Activated T-cell treated with anti-CD3 and anti-CD28 coated beads, Interleukin-2, amount 50 U/mL, for 4 hours (primary cell): Measurements from ENCODE around the gene COG5. TPM values are rescaled to one million over a fixed set of nuclear protein-coding genes. Genes with fewer than 3 reads are reported as not detected.

Experiments used
- ATAC-seq, 2 donors: fragments of 200-7000 bp; cut with Tn5 transposase; one replicate each; pipeline ENCODE4 v1.10.0; 2021
- DNase-seq: peaks from one replicate; pipeline ENCODE4 v3.0.0-alpha.2; 2020
- H3K27me3 Mint-ChIP-seq: one replicate; pipeline ENCODE4 v1.8.0; 2021; ENCODE audit warnings: low read depth, mixed read lengths
- H3K36me3 Mint-ChIP-seq: one replicate; pipeline ENCODE4 v1.8.0; 2022; ENCODE audit warnings: mixed read lengths; ENCODE audit not compliant: insufficient read depth
- H3K4me1 Mint-ChIP-seq: one replicate; pipeline ENCODE4 v1.8.0; 2021; ENCODE audit warnings: low read depth, mixed read lengths
- H3K4me3 Mint-ChIP-seq: one replicate; pipeline ENCODE4 v1.8.0; 2021; ENCODE audit warnings: mild to moderate bottlenecking, moderate library complexity, mixed read lengths
- H3K9me3 Mint-ChIP-seq: one replicate; pipeline ENCODE4 v1.8.0; 2021; ENCODE audit warnings: mixed read lengths
- total RNA-seq, 3 donors: library from RNA; stranded (reverse); gene quantifications; one replicate each; pipeline ENCODE4 v1.2.1, GENCODE V29; 2021

Gene COG5
- total RNA-seq, 3 donors from 2014 or later: 30.3 to 40.9 (median 40.0) TPM

DNA sequence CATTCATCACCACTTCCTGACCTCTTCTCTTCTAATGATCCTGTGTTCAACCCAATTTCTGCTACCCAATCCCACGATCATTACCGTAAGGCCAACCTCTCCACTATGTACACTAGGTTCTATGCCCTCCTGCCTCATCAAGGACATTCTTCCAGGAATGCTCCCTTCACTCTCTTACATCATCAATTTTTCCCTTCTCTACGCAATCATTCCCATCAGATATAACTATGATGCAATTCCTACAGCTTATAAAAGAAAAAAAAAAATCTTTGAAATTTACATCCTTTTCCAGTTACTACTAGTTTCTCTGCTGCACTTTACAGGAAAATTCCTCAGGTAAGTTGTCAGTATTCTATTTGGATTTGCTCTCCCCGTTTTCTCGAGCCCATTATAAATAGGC lies 124.7 kb downstream of the COG5 start:
- Mint-ChIP-seq H3K36me3 (peaks cover 26% of the 10 kb centered on the region), H3K9me3 (peaks cover 3% of the 10 kb centered on the region), H3K4me1 (no peaks in the 10 kb centered on the region), H3K27me3 (no peaks in the 10 kb centered on the region), H3K4me3 (no peak overlapping the region)
- ATAC-seq (no peak), DNase-seq (no peak)

DNA sequence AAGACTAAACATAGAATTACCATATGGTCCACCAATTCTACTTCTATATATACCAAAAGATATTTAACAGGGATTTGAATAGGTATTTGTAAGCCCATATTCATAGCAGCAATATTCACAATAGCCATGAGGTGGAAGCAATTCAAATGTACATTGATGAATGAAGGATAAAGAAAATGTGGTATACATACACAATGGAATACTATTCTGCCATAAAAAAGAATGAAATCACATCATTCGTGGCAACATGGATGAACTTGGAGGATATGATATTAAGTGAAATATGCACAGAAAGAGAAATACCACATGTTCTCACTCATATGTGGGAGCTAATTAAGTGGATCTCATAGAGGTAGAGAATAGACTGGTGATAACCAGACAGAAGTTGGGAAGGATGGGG lies 128.0 kb downstream of the COG5 start:
- Mint-ChIP-seq H3K4me1 (no peaks in the 10 kb centered on the region), H3K36me3 (peaks cover 27% of the 10 kb centered on the region), H3K9me3 (peaks cover 3% of the 10 kb centered on the region), H3K4me3 (no peak overlapping the region), H3K27me3 (no peaks in the 10 kb centered on the region)
- DNase-seq: no peak
- no peak for ATAC-seq

DNA sequence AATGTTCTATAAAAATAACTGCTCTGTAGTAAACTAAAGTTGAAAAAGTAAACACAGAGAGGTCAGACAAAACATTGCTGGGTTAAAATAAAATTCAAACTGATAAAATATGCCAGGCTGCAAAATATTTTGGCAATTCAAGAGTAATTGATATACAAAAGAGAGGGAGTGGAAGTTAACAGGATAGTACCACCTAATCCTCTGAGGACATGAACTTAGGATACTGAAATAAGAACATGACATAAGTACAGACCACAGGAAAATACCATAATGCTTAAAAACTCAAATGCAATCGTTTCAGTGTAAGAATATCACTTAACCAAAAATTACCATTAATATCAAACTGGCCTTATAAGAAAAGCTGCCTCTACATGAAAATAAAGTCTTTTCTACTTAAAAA lies 131.5 kb downstream of the COG5 start:
- H3K27me3 Mint-ChIP-seq: no peaks in the 10 kb centered on the region
- H3K4me3 Mint-ChIP-seq: no peak overlapping the region
- ATAC-seq: no peak
- no peak for DNase-seq
- H3K36me3 Mint-ChIP-seq: peaks cover 36% of the 10 kb centered on the region
- H3K9me3 Mint-ChIP-seq: peaks cover 3% of the 10 kb centered on the region
- H3K4me1 Mint-ChIP-seq: no peaks in the 10 kb centered on the region

DNA sequence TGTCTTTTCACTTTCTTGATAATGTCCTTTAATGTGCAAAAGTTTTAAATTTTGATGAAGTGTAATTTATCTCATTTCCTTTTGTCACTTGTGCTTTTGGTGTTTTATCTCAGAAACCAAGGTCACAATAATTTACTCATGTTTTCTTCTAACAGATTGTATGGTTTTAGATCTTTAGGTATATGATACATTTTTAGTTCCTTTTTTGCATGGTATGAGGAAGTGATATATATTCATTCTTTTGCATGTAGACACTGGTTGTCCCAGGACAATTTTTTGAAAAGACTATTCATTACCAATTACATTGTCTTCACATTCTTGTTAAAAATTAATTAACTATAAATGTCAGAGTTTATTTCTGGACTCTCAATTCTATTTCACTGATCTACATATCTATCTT lies 133.7 kb downstream of the COG5 start:
- Mint-ChIP-seq H3K4me1 (no peaks in the 10 kb centered on the region), H3K36me3 (peaks cover 29% of the 10 kb centered on the region), H3K27me3 (no peaks in the 10 kb centered on the region), H3K9me3 (no peaks in the 10 kb centered on the region), H3K4me3 (no peak overlapping the region)
- no peak for ATAC-seq
- DNase-seq: no peak

DNA sequence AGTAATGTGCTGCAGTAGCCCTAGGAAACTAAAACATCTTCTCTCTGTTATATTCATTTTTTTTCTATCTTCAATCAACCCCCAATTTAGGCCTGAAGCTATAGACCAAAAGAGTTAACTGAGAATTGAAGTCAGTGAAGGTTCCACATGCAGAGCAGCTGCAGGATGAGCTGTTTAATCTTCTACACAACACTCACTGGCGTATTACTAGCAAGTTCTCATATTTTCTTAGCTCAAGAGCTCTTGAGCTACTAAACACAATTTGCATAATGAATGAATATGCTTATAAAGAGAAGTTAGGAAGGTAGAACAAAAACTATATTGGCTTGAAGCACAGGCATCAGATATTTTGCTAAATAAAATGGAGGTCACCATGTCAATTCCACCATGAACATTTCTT lies 135.1 kb downstream of the COG5 start:
- H3K36me3 Mint-ChIP-seq: peaks cover 28% of the 10 kb centered on the region
- no peak for ATAC-seq
- no peak overlapping the region for H3K4me3 Mint-ChIP-seq
- H3K27me3 Mint-ChIP-seq: no peaks in the 10 kb centered on the region
- DNase-seq: no peak
- H3K4me1 Mint-ChIP-seq: no peaks in the 10 kb centered on the region
- H3K9me3 Mint-ChIP-seq: no peaks in the 10 kb centered on the region

DNA sequence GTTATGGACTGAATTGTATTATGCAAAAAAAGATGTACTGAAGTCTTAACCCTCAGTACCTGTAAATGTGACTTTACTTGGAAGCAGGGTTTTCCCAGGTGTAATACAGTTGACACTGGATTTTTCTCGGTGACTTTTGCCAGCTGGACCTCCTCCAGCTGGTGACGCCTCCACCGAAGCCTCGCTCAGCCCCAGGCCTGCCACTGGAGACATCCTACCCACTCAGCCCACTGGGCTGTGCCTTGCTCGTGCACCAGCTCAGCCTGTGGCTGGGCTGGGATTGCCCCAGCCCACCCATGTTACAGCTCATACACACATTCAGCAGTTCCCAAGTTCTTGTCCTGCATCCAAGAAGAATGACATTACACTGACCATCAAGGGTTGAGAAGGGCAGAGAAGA lies 136.3 kb downstream of the COG5 start:
- Mint-ChIP-seq H3K4me3 (no peak overlapping the region), H3K9me3 (no peaks in the 10 kb centered on the region), H3K4me1 (no peaks in the 10 kb centered on the region), H3K36me3 (peaks cover 21% of the 10 kb centered on the region), H3K27me3 (no peaks in the 10 kb centered on the region)
- DNase-seq: no peak
- ATAC-seq: no peak

DNA sequence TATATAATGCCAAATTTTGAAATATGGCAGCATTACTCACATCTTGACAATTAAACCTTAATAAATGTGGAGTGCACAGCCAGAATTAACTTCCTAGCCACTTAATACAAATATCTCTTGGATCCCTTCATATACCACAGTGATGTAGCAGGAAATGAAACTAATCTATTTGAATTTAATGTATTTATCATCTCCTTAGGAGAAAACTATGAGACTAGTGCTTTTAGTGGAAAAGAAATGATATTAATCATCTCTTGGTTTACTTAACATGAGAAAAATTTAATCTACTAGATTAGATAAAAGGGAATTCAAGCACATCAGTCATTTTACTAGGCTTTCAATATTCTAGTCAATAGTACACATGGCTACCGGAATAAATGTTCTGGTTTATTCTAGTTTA lies 149.5 kb downstream of the COG5 start:
- no peak for ATAC-seq
- no peak overlapping the region for H3K4me3 Mint-ChIP-seq
- no peaks in the 10 kb centered on the region for H3K9me3 Mint-ChIP-seq
- H3K36me3 Mint-ChIP-seq: peaks cover 25% of the 10 kb centered on the region
- no peak for DNase-seq
- no peaks in the 10 kb centered on the region for H3K27me3 Mint-ChIP-seq
- peaks cover 1% of the 10 kb centered on the region for H3K4me1 Mint-ChIP-seq

DNA sequence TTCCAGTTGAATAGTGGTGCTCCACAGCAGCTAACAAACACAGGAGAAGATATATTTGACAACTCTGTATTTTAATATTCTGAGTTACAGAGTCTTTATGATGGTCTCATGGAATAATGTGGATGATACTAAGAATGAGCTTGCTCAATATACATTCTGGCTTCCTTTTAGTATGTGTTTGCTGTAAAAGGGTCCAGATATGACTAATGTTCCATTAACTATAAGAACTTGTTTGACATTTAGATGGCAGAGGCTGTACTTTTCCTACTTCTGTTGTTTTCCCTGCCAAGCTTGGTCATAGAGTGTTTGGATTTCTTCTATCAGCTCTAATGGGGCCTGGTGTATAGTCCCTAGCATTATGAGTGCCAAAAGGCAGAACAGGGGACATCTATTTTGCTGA lies 155.4 kb downstream of the COG5 start:
- Mint-ChIP-seq H3K9me3 (no peaks in the 10 kb centered on the region), H3K4me3 (no peak overlapping the region), H3K27me3 (no peaks in the 10 kb centered on the region), H3K36me3 (peaks cover 39% of the 10 kb centered on the region), H3K4me1 (no peaks in the 10 kb centered on the region)
- no peak for DNase-seq
- ATAC-seq: no peak

DNA sequence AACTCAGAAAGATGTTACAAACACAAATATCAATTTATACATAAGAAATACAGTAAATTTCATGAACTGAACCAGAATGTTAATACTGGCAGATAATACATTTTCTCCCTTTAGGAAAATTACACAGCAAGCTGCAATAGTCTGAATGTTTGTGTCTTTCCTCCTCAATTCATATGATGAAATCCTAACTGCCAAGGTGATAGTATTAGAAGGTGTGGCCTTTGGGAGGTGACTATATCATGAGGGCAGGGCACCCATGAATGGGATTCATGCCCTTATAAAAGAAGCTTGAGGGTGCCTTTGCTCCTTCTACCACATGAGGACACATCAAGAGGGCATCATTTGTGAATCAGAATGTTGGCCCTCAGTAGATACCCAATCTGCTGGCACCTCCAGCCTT lies 158.2 kb downstream of the COG5 start:
- DNase-seq: no peak
- Mint-ChIP-seq H3K9me3 (no peaks in the 10 kb centered on the region), H3K27me3 (no peaks in the 10 kb centered on the region), H3K4me3 (no peak overlapping the region), H3K4me1 (no peaks in the 10 kb centered on the region), H3K36me3 (peaks cover 31% of the 10 kb centered on the region)
- ATAC-seq: no peak

DNA sequence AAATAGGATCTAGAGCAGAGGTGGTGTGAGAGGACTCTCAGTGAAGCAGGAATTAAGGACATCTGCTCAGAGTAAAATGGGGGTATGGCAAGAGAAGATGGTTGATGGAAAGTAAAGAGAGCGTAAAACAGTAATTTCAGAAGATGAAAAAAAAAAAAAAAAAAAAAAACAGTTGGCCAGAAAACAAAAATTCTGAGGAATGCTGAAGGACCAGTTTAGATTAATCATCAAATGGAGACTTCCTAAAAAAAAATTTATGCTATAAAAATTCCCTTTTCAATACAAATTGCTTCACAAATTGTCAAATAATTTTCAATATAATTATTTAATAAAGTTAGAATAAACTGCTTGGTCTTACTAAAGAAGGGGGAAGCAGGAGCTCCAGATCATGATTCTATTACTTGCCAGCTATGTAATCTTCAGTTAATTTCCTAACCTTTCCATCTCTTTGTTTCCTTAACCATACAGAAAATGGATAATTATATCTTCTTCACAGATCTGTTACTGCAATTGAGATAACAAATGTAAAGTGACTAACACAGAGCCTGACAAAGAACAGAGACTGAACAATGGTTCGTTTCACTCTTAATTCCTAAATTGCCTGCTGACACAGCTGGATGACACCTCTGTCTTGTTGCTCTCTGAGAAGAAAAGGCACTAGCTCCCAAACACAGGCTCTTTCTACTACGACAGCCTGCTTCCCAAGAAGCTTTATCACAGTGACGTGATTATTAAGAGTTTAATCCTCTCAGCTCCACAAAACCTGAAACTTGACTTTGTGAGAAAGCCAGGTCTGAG lies 158.8 kb downstream of the COG5 start:
- peaks cover 28% of the 10 kb centered on the region for H3K36me3 Mint-ChIP-seq
- no peaks in the 10 kb centered on the region for H3K27me3 Mint-ChIP-seq
- ATAC-seq: no peak
- H3K9me3 Mint-ChIP-seq: no peaks in the 10 kb centered on the region
- no peaks in the 10 kb centered on the region for H3K4me1 Mint-ChIP-seq
- no peak for DNase-seq
- H3K4me3 Mint-ChIP-seq: no peak overlapping the region

DNA sequence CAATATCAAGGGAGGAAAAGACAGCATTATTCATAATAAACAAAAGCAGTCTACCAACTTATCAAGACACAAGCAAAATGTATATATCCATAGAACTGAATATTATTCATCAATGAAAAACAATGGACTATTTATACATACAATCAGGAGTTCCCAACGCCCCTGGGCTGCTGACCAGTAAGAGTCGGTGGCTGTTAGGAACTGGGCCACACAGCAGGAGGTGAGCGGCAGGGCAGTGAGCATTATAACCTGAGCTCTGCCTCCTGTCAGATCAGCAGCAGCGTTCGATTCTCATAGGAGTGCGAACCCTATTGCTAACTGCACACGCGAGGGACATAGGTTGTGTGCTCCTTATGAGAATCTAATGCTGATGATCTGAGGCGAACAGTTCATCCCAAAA lies 165.6 kb downstream of the COG5 start:
- ATAC-seq (no peak), DNase-seq (no peak)
- H3K4me1 Mint-ChIP-seq: no peaks in the 10 kb centered on the region
- H3K36me3 Mint-ChIP-seq: peaks cover 22% of the 10 kb centered on the region
- no peaks in the 10 kb centered on the region for H3K27me3 Mint-ChIP-seq
- no peaks in the 10 kb centered on the region for H3K9me3 Mint-ChIP-seq
- no peak overlapping the region for H3K4me3 Mint-ChIP-seq

DNA sequence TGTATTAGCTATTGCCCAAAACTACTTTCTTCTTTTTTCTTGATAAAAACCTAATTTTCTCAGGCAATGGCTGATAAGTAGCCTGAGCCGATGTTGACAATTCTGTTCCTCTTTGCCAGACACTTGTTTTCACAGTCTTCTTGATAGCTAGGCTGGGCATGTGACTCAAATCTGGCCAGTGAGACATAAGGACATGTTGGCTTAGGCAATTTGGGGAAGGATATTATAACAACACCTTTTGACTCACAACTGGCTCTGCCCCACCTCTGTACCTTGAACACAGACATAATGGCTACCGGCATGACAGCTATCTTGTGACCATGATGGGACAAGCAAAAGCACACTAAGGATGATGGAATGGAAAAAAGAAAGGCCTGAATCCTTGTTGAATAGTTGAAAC lies 166.7 kb downstream of the COG5 start:
- DNase-seq (no peak), ATAC-seq (no peak)
- Mint-ChIP-seq H3K4me1 (no peaks in the 10 kb centered on the region), H3K27me3 (no peaks in the 10 kb centered on the region), H3K36me3 (peaks cover 21% of the 10 kb centered on the region), H3K9me3 (no peaks in the 10 kb centered on the region), H3K4me3 (no peak overlapping the region)

DNA sequence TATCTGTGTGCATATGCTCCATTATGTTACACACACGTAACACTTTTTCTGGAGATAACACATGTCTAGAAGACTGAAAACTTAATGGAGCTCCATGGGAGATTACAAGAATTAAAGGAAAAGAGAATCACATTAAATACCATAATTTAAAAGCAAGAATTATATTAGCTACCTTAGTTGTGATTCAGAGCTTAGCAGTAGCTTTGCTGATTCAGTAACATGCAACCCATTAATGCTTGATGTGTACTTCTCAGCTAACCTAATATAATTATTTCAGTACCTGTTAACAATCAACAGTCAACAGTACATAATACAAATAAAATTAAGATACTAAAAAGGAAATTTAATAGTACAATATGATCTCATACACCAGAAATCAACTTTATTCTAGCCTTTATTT lies 167.6 kb downstream of the COG5 start:
- ATAC-seq (no peak), DNase-seq (no peak)
- H3K27me3 Mint-ChIP-seq: no peaks in the 10 kb centered on the region
- no peaks in the 10 kb centered on the region for H3K4me1 Mint-ChIP-seq
- H3K36me3 Mint-ChIP-seq: peaks cover 23% of the 10 kb centered on the region
- no peak overlapping the region for H3K4me3 Mint-ChIP-seq
- no peaks in the 10 kb centered on the region for H3K9me3 Mint-ChIP-seq

DNA sequence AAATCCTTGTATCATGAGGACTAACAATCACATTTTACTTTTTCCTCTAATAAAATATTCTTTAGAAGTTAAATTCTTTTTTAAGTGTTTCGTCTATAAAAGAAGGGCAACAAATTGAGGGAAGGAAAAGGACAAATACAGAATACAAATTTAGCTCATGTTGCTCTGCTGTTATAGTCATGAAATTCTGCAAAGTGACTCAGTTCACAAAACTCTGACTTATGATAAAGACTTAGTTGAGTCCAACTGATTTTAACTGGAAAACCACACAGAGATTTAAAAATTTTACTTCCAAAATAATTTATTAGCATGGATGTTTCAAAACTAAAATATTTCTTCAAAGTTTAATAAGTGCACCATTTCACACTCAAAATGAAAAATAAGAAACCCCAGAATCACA lies 168.9 kb downstream of the COG5 start:
- no peaks in the 10 kb centered on the region for H3K4me1 Mint-ChIP-seq
- ATAC-seq (no peak), DNase-seq (no peak)
- H3K36me3 Mint-ChIP-seq: peaks cover 20% of the 10 kb centered on the region
- no peaks in the 10 kb centered on the region for H3K27me3 Mint-ChIP-seq
- no peaks in the 10 kb centered on the region for H3K9me3 Mint-ChIP-seq
- no peak overlapping the region for H3K4me3 Mint-ChIP-seq

DNA sequence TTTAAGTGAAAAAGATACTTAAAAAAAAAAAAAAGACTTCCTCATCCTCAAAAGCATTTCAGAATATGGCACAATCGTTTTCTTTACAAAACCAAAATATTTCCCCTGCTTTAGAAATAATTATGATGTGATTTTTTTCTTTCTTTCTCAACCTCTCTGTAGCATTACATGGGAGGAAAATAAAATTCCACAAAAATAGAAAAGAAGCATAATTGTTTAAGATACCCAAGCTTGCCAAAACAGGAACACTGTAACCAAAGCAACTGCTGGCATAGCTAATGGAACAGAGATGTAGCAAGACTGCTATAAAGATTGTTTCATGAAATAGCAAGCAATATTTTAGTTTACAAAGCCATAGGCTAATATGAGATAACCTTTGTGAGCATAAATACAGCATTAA lies 169.4 kb downstream of the COG5 start:
- H3K36me3 Mint-ChIP-seq: peaks cover 15% of the 10 kb centered on the region
- ATAC-seq: no peak

More for the DNA sequence above, 169.4 kb downstream of the COG5 start:
- no peaks in the 10 kb centered on the region for H3K9me3 Mint-ChIP-seq
- H3K27me3 Mint-ChIP-seq: no peaks in the 10 kb centered on the region
- H3K4me1 Mint-ChIP-seq: no peaks in the 10 kb centered on the region
- H3K4me3 Mint-ChIP-seq: no peak overlapping the region
- DNase-seq: no peak
